ENCODE results near the gene VSX1.

Gene VSX1

GRCh38 chr20:25085756-25086495, 4.0 kb upstream of the VSX1 start:
- no peak for DNase-seq

GRCh38 chr20:25084626-25085187, 2.8 kb upstream of the VSX1 start:
- no peak for DNase-seq

DNA sequence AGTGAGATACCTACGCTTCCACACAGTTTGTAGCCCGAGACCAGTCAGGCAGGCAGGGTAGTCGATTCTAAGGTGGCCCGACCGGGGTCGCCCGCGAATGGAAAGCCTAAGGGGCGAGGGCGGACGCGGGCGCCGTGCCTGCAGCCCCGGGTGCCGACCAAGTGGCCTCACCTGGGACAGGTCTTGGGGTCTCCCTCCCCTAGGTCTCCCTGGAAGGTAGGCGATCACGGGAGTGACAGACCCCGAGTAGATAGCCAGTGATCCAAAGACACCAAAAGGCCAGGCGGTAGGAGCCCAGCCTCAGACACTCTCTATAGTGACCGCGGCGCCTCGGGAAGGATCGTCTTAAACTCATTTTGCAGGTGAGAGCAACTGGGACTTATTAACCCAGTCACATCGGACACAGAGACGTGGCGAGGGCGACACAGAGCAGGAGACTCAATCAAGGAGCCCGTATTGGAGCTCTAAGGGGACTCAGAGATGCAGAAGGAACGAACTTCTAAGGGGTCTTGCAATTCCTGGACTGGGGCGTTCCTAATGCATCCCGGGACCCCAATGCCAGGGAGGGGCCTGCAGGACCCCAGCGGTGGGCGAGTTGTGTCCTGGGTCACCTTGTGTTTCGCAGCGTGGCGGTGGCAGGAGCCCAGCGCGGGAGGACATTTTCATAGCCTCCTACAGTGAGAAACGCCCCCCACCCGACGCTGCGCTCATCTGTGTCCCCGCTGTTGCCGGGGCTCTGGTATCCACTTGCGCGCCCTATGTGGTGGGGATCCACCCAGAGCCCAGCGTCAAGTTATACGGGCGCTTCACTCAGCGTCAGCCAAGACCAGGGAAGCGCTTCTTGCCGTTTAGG, 2.1 kb upstream of the VSX1 start:
- no peak for DNase-seq

GRCh38 chr20:25083141-25083772, 1.3 kb upstream of the VSX1 start:
- no peak for DNase-seq

DNA sequence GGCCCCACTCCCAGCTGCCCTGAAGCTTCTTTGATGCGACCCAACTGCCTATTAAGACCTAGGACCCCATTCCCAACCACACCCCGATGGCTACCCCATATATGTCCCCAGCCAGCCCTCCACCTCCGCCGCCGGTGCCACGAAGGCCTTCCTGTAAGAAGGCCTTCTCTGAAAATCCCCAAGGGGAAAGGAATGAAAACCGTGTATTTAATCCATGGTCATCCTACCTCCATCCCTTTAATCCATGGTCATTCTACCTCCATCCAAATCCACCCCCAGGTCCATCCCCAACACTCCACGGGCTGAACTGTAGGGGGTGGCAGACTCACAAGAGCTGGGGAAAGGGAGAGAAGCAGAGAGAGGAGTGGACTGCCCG, 545 bp upstream of the VSX1 start:
- no peak for DNase-seq

DNA sequence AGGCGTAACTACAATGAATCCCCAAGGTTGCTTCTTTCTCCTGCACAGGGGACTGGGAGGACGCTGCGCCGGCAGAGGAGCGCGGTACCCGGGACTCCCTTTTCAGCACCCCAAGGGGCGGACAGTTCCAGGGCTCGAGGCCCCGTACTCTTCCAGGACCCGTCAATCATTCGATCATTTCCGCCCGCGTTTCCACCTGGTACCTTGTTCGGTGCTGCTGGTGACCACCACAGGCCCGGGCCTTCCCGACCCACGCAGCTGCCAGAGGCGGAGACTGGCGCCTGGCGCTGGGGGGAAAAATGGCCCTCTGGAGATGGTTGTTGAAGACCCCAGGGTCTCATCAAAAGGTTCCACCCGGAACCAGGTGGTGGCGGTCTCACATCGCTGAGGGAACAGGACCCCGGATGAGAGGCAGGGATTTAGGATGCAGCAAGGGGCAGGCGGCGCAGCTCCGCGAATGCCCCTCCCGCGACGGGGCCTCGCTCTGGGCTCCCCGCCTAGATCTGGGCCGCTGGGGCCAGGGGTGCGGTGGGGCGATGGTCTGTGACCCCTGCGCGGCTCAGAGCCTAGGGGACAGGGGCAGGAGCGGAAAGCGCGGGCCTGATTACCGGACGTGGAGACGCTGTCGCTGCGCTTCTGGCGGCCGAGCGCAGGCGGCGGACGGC, 744 bp downstream of the VSX1 start:
- peak; percentile 41 for DNase-seq

GRCh38 chr20:25079171-25079570, 2.8 kb downstream of the VSX1 start:
- no peak for DNase-seq

DNA sequence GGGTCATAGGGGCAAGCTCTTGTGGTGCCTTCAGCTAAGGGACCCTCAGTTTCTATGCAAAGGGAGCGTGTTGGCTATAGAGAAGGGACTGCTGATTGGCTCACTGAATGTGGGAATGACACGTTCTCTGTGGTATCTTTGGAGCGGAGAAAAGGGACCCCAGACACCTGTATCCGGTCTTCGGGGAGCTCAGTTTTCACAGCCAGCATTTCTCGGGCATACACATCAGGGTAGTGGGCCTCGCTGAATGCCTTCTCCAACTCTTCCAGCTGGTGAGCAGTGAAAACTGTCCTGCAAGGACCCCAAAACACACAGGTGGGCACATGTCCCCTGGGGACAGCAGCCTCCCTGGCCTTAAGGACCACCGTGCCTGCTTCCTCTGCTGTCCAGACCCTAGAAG, 3.3 kb downstream of the VSX1 start:
- no peak for DNase-seq

GRCh38 chr20:25077610-25078169, 4.3 kb downstream of the VSX1 start:
- DNase-seq, result no peak

DNA sequence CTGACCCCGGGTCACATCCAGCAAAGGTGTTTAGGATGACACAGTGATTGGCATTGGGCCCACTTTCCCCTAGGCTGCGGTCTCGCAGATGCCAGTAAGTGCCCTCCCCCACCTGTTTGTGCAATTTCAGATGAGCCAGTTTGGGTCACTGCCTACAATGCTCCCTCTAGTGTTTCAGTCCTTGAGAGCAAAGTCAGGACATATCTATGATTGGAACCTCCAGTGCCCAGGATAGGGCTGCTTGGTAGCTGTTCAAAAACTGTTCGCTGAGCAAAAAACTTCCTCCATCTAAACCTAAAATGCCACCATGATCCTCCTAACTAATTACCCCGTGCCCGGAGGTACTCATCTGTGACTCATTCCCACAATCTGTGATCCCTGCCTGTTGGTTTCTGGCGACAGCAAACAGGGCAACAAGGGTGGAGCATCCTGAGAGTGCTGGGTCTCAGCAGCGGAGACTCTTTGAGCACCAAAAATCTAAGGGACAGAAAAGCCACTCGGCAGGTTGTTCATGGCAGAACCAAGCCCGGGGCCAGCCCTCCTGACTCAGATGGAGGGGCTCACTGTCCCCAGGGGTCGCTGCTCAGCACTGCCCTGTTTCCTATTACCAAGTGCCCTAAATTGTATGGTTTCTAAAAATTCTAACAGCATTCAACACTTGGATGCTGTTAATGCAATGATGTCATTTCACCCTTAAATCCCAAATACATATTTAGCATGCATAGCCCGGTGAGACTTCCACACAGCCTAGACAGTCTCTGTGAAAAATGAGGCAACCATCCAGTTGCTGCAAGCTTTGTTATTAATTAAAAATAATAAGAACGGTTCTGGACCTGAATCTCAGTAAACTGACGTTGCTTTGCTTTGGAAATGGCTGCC, 5.0 kb downstream of the VSX1 start:
- DNase-seq, result no peak

DNA sequence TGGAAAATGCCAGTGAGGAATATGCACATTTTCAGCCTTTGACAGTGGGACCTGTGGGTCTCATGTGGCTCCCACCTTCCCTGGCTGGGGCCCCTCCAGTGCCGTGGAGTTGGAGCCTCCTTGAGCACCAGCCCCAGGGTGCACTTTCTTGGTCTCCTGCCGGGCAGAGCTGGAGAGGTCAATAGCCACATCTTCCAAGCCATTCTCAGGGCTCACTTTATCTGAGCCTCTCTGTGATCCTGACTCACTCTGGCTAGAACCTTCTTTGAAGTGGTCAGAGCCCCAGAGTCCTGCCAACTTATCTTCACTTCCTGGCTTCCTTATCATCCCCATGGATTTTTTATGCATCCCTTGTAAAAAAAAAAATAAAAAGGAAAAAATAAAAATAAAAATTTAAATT, 5.7 kb downstream of the VSX1 start:
- DNase-seq, result no peak

- DNase-seq, result no peak
These were observed 8.4 kb downstream of the VSX1 start for GRCh38 chr20:25073544-25073943.

DNA sequence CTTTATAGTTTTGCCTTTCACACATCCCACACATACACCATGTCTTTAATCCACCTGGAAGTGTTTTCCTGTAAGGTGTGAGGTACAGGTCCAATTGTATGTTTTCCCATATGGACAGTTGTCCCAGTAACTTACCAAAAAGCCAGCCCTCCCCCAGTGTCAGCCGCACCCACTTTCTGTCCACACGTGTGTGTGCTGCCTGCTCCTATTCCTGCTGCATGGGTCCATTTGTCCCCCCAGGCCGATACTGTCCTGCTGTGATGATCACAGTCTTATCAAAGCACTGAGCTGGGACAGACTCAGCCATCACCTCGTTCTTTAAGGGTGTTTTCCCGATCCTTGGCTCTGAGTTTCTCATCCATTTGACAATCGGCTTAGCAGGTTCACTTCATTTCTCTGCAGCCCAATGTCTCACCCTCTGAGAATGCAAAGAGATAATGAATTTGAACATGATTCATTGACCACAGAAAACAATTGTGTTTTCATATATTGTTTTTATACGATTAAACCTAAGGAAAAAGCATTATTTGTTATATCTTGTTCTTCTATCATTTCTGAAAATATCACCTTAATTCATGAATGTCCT, 9.6 kb downstream of the VSX1 start:
- no peak for DNase-seq

GRCh38 chr20:25071734-25072133, 10.2 kb downstream of the VSX1 start:
- DNase-seq, result no peak

- DNase-seq, result no peak
These were observed 11.0 kb downstream of the VSX1 start for GRCh38 chr20:25070821-25071473.

GRCh38 chr20:25067102-25067987, 14.6 kb downstream of the VSX1 start:
- no peak for DNase-seq

DNA sequence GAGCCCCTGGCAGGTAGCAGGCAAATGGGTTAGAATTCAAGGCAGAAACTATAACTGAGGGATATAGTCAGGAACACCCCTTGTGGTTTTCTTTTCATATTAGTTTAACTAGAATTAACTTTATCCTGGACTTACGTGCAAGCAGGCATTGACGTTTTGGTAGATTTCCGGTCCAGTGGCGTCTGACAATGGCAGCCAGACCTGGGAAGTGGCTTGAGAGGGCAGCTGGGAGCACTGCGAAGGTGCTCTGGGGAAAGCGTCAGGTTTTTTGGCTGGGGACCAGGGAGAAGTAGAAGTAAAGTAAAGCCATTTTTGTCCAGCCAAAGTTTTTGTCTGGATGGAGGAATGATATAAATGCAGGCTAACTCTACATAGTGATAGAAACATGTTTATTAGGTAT, 15.6 kb downstream of the VSX1 start:
- no peak for DNase-seq

DNA sequence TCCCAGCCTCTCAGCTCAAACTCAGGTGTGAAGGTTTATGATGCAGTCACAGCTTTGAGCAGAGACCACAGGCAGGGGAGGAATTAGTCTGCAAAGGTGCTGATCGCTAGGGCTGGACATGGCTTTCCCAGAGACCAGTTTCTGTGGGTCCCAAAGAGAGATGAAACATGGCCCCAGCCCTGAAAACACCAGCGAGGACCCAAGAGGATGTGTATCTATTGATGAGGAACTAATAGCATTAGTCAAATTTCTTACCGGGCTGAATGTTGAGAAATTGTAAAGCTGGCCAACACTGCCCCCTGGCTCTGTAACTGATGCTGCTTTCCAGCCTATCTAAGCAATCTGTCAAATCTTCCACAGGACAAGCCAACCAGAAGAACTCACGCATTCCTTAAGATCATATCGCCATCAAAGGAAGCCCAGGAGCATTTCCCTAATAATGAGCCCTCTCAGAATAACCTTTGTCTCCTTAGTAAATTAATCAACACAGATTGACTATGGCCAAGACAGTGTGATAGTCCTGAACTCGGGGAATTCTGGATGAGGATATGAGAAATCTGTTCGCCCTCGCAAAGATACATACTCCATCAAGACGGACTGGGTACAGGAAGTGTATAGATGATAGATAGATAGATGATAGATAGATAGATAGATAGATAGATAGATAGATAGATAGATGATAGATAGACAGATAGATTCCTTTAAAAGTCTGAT, 16.2 kb downstream of the VSX1 start:
- peak; percentile 65 for DNase-seq

DNA sequence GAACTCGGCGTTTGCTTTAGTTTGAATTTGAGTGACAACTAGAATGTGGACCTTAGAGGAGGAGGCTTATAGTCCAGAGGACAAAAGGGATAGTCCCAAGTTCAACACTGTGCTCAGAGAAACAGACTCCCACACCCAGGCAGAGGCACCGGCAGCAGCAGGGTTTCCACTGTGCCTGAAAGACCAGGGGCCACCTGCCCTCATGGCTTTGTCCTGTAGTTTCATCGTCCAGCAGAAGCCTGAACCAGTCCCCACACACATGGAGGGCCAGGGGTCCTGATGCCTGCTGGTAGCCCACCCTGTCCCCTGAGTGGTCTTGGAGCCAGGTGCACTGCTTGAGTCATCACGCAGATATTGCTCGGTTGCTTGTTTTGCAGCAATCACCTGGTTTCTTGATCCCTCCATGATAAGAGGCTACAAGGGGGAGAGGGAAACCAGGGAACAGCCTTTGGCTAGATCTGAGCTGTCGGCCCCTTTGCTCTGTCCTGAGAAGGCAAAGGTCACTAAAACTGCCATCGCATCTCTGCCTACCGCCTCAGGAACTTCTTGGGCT, 16.8 kb downstream of the VSX1 start:
- no peak for DNase-seq

All from activated gamma-delta T cell treated with Interleukin-2 at 50 U/mL for 16 hours (primary cell).